Measurements from ENCODE around the gene ATG9B. TPM values are rescaled to one million over a fixed set of nuclear protein-coding genes. Genes with fewer than 3 reads are reported as not detected.
"Not testable (repeated sequence)": the region's sequence is repeated elsewhere in the genome, so short reads cannot be mapped to it uniquely, and the experiment has no call there.

The ATG9B gene
- total RNA-seq, 2 donors from 2014 or later, result 0.22 TPM; not detected in 1

GRCh38 chr7:151059367-151060112 is 35.2 kb upstream of the ATG9B start, which contains the start of gene SLC4A2:
TSS of gene SLC4A2 (plus strand) at chr7:151059589. CDS start at chr7:151061988, 2,399 bp downstream.
- ATAC-seq (peak; percentile 41), DNase-seq (peak; percentile 82 to 85)
- intact Hi-C loops (cut with DNase I, micrococcal nuclease), result no loop called here

GRCh38 chr7:151058781-151059366 is 34.6 kb upstream of the ATG9B start:
- intact Hi-C loops (cut with DNase I, micrococcal nuclease), result no loop called here
- no peak for ATAC-seq
- DNase-seq, result peak; percentile 45 to 47

GRCh38 chr7:151057989-151058780 is 33.9 kb upstream of the ATG9B start:
- ATAC-seq, result peak; percentile 75
- intact Hi-C loops (cut with DNase I, micrococcal nuclease), result no loop called here
- DNase-seq, result peak; percentile 96 to 100

- intact Hi-C loops (cut with DNase I, micrococcal nuclease), result no loop called here
- DNase-seq (peak in 1 of 2 donors; percentile 53), ATAC-seq (peak; percentile 2)
Measured at GRCh38 chr7:151057506-151057988, 33.3 kb upstream of the ATG9B start, which contains the start of gene CDK5. TSS of gene CDK5 (minus strand) at chr7:151057897. CDS start at chr7:151057848, 49 bp downstream.

- DNase-seq (peak; percentile 50 to 52), ATAC-seq (no peak)
- intact Hi-C loops (cut with DNase I, micrococcal nuclease), result no loop called here
Measured at GRCh38 chr7:151056666-151057505, 32.6 kb upstream of the ATG9B start.

GRCh38 chr7:151056283-151056665 is 32.0 kb upstream of the ATG9B start:
- DNase-seq (no peak), ATAC-seq (no peak)
- intact Hi-C loops (cut with DNase I, micrococcal nuclease), result no loop called here

GRCh38 chr7:151053751-151054150 is 29.5 kb upstream of the ATG9B start:
- intact Hi-C loops (cut with DNase I, micrococcal nuclease), result no loop called here
- ATAC-seq (no peak), DNase-seq (no peak)

GRCh38 chr7:151053096-151053495 is 28.8 kb upstream of the ATG9B start:
- ATAC-seq (no peak), DNase-seq (no peak)
- intact Hi-C loops (cut with DNase I, micrococcal nuclease), result no loop called here

GRCh38 chr7:151051108-151051507 is 26.8 kb upstream of the ATG9B start:
- ATAC-seq (peak; percentile 80), DNase-seq (peak; percentile 48 to 61)
- intact Hi-C loops (cut with DNase I, micrococcal nuclease), result no loop called here

GRCh38 chr7:151048911-151049463 is 24.7 kb upstream of the ATG9B start:
- intact Hi-C loops (cut with DNase I, micrococcal nuclease), result no loop called here
- no peak for ATAC-seq
- DNase-seq, result no peak

- no peak for ATAC-seq
Measured at GRCh38 chr7:151047976-151048815, 23.9 kb upstream of the ATG9B start, which contains the start of gene ASIC3. TSS of gene ASIC3 (plus strand) at chr7:151048531. CDS start at chr7:151048886, 355 bp downstream.

GRCh38 chr7:151046603-151047573 is 22.6 kb upstream of the ATG9B start:
- ATAC-seq (no peak), DNase-seq (no peak)
- intact Hi-C loops (cut with DNase I, micrococcal nuclease), result no loop called here

More at GRCh38 chr7:151047976-151048815, 23.9 kb upstream of the ATG9B start, which contains the start of gene ASIC3:
- no peak for DNase-seq
- intact Hi-C loops (cut with DNase I, micrococcal nuclease), result no loop called here

- ATAC-seq (no peak), DNase-seq (no peak)
- intact Hi-C loops (cut with DNase I, micrococcal nuclease), result no loop called here
Measured at GRCh38 chr7:151045967-151046366, 21.7 kb upstream of the ATG9B start.

- intact Hi-C loops (cut with DNase I, micrococcal nuclease), result no loop called here
- no peak for ATAC-seq
- DNase-seq, result no peak
Measured at GRCh38 chr7:151045262-151045661, 21.0 kb upstream of the ATG9B start.

- ATAC-seq, result no peak
- intact Hi-C loops (cut with DNase I, micrococcal nuclease), result no loop called here
- no peak for DNase-seq
Measured at GRCh38 chr7:151043959-151044358, 19.7 kb upstream of the ATG9B start.

GRCh38 chr7:151043449-151043848 is 19.2 kb upstream of the ATG9B start:
- ATAC-seq; intact Hi-C loops (cut with DNase I, micrococcal nuclease); DNase-seq: not testable (repeated sequence)

Measured in left colon (tissue), 2 donors.